ENCODE results near the gene PRKAR2A.

PRKAR2A gene

DNA sequence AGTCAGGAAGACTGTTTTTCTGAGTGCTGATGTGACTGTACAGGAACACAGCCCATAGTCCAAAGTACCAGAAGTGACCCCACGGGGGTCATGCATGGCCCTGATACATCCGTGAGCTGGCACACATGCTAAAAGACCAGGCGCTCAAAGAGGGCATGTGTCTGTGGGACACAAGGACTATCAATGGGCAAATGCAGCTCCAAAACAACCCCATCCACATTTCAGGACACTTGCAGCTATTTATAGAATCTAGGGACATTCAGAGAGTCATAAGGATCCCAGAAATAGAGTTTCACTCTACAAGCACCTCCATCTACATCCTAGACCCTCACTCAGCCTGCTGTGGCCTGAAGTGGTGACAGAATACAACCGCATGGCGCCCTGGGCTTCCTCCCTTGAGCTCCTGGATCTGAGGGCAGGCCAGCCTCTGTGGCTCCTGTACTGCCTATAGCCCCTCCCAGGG lies 34.0 kb upstream of the PRKAR2A start:
- intact Hi-C loops (cut with DNase I; ENCODE audit: low total_unique reads), result no loop called here
- Histone ChIP-seq H3K27ac (no peak overlapping the region), H3K9me3 (no peaks in the 10 kb centered on the region), H3K27me3 (no peaks in the 10 kb centered on the region), H3K36me3 (peaks cover 10 to 66% (median 24%) of the 10 kb centered on the region in 3 donors), H3K4me3 (no peak overlapping the region), H3K4me1 (no peaks in the 10 kb centered on the region)
- TF ChIP-seq, protein P1, sequence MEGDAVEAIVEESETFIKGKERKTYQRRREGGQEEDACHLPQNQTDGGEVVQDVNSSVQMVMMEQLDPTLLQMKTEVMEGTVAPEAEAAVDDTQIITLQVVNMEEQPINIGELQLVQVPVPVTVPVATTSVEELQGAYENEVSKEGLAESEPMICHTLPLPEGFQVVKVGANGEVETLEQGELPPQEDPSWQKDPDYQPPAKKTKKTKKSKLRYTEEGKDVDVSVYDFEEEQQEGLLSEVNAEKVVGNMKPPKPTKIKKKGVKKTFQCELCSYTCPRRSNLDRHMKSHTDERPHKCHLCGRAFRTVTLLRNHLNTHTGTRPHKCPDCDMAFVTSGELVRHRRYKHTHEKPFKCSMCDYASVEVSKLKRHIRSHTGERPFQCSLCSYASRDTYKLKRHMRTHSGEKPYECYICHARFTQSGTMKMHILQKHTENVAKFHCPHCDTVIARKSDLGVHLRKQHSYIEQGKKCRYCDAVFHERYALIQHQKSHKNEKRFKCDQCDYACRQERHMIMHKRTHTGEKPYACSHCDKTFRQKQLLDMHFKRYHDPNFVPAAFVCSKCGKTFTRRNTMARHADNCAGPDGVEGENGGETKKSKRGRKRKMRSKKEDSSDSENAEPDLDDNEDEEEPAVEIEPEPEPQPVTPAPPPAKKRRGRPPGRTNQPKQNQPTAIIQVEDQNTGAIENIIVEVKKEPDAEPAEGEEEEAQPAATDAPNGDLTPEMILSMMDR (IDR thresholded peaks at IDR 0.05), result no peak
- no peak for DNase-seq

DNA sequence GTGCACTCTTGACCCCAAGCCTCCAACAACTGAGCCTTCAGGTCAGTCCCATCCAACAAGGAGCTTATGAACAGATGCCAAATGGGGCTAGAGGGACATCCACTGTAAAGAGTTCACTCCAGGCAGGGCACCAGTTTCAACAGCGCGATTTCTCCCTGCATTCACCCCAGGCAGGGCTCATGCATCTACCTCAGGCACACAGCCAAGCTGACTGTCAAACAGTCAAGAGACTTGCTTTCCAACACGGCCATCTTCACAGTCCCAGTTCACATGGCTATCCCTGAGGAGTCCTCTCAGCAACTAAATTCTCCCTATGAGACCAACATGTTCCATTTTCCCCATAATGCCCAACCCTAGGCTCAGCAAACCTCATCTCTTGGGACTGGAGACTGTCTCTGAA lies 33.3 kb upstream of the PRKAR2A start:
- no peaks in the 10 kb centered on the region for H3K27me3 ChIP-seq
- H3K27ac ChIP-seq, result no peak overlapping the region
- H3K9me3 ChIP-seq, result no peaks in the 10 kb centered on the region
- H3K4me1 ChIP-seq, result no peaks in the 10 kb centered on the region
- intact Hi-C loops (cut with DNase I; ENCODE audit: low total_unique reads), result no loop called here
- no peak overlapping the region for H3K4me3 ChIP-seq
- H3K36me3 ChIP-seq, result peaks cover 10 to 66% (median 24%) of the 10 kb centered on the region in 3 donors
- no peak for DNase-seq
- TF ChIP-seq, protein P1 (IDR thresholded peaks at IDR 0.05), result no peak

DNA sequence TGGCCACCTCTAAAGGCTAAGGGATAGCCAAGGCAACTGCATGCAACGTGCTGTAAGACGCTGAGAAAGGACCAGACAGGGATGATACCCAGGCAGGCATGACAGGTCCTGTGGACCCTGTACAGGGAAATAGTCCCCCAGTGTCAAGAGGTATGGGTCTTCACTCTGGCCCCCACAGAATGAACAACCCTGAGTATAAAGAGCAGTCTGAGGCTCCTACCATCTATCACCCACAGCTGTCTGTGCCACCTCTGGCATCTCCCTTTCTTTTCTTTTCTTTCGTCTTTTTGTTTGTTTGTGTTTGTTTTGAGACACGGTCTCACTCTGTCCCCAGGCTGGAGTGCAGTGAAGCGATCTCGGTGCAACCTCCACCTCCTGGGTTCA lies 32.3 kb upstream of the PRKAR2A start:
- intact Hi-C loops (cut with DNase I; ENCODE audit: low total_unique reads), result loop anchor here (10.0 kb wide), 1 partner anchor 515 kb away; no protein-coding TSS in a partner anchor
- Histone ChIP-seq H3K4me3 (no peak overlapping the region), H3K9me3 (no peaks in the 10 kb centered on the region), H3K4me1 (no peaks in the 10 kb centered on the region), H3K27ac (no peak overlapping the region), H3K27me3 (no peaks in the 10 kb centered on the region), H3K36me3 (peaks cover 10 to 62% (median 20%) of the 10 kb centered on the region in 3 donors)
- TF ChIP-seq, protein P1 (IDR thresholded peaks at IDR 0.05), result no peak
- DNase-seq, result no peak

DNA sequence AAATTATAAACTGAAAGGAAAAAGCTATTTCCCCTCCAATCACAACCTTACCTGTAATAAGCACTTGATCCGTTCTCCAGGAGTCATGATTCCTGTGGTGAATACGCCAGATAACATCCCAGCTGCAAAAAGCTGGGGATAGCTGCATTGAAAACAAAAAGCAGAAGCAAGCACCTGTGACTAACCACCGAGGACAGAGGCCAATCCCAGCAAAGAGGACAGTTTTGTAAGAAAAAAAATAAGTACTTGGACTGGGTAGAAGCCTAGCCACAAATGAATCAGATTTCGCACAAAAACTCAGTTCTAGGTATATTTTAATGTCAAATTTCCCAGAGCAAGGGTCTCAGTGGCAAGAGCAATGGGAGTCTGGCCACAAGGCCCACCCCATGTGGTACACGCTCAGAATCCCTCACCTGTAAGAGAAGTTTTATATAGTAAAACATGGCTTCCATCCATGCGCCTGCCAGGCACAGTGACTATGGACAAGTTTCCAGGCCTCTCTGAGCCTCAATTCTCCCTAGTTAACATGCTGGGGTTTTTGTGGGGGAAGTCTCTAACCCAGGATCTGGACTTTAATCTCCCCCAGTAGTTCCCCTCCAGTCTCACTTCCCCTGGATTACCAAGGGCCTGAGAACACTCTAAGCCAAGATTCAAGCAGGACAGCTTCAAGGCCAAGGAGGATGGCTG lies 31.8 kb upstream of the PRKAR2A start:
- no peak overlapping the region for H3K4me3 ChIP-seq
- H3K4me1 ChIP-seq, result no peaks in the 10 kb centered on the region
- intact Hi-C loops (cut with DNase I; ENCODE audit: low total_unique reads), result loop anchor here (10.0 kb wide), 1 partner anchor 515 kb away; no protein-coding TSS in a partner anchor
- no peak overlapping the region for H3K27ac ChIP-seq
- no peaks in the 10 kb centered on the region for H3K27me3 ChIP-seq
- TF ChIP-seq, protein P1 (IDR thresholded peaks at IDR 0.05), result no peak
- no peaks in the 10 kb centered on the region for H3K9me3 ChIP-seq
- no peak for DNase-seq
- peaks cover 10 to 59% (median 19%) of the 10 kb centered on the region in 3 donors for H3K36me3 ChIP-seq

DNA sequence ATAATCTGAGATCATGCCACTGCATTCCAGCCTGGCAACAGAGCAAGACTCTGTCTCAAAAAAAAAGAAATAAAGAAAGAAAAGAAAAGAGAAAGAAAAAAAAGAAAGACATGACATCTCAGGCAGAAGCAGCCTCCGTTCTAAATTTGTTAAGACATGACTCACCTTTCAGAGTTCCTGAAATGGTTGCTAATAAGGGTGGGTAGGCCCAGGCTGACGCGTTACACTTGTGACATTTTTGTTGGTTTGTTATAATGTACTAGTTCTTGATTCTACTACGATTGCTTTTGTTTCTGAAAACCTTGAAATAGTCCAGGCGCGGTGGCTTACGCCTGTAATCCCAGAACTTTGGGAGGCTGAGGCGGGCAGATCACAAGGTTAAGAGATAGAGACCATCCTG lies 30.0 kb upstream of the PRKAR2A start:
- H3K27me3 ChIP-seq, result no peaks in the 10 kb centered on the region
- H3K27ac ChIP-seq, result no peak overlapping the region
- H3K36me3 ChIP-seq, result peaks cover 0 to 46% (median 17%) of the 10 kb centered on the region in 3 donors
- no peaks in the 10 kb centered on the region for H3K9me3 ChIP-seq
- TF ChIP-seq, protein P1 (IDR thresholded peaks at IDR 0.05), result no peak
- H3K4me1 ChIP-seq, result no peaks in the 10 kb centered on the region
- H3K4me3 ChIP-seq, result no peak overlapping the region
- DNase-seq, result no peak
- intact Hi-C loops (cut with DNase I; ENCODE audit: low total_unique reads), result loop anchor here (10.0 kb wide), 1 partner anchor 513 kb away; no protein-coding TSS in a partner anchor
